GM21423 (cell line): ENCODE measurements around the gene VAV2.

Experiments
- ATAC-seq: cut with Tn5 transposase; IDR thresholded peaks from one replicate; pipeline ENCODE4 v1.9.1; 2021; ENCODE audit warnings: mild to moderate bottlenecking, moderate library complexity; ENCODE audit not compliant: unreplicated experiment

Gene VAV2, protein sequence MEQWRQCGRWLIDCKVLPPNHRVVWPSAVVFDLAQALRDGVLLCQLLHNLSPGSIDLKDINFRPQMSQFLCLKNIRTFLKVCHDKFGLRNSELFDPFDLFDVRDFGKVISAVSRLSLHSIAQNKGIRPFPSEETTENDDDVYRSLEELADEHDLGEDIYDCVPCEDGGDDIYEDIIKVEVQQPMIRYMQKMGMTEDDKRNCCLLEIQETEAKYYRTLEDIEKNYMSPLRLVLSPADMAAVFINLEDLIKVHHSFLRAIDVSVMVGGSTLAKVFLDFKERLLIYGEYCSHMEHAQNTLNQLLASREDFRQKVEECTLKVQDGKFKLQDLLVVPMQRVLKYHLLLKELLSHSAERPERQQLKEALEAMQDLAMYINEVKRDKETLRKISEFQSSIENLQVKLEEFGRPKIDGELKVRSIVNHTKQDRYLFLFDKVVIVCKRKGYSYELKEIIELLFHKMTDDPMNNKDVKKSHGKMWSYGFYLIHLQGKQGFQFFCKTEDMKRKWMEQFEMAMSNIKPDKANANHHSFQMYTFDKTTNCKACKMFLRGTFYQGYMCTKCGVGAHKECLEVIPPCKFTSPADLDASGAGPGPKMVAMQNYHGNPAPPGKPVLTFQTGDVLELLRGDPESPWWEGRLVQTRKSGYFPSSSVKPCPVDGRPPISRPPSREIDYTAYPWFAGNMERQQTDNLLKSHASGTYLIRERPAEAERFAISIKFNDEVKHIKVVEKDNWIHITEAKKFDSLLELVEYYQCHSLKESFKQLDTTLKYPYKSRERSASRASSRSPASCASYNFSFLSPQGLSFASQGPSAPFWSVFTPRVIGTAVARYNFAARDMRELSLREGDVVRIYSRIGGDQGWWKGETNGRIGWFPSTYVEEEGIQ

DNA sequence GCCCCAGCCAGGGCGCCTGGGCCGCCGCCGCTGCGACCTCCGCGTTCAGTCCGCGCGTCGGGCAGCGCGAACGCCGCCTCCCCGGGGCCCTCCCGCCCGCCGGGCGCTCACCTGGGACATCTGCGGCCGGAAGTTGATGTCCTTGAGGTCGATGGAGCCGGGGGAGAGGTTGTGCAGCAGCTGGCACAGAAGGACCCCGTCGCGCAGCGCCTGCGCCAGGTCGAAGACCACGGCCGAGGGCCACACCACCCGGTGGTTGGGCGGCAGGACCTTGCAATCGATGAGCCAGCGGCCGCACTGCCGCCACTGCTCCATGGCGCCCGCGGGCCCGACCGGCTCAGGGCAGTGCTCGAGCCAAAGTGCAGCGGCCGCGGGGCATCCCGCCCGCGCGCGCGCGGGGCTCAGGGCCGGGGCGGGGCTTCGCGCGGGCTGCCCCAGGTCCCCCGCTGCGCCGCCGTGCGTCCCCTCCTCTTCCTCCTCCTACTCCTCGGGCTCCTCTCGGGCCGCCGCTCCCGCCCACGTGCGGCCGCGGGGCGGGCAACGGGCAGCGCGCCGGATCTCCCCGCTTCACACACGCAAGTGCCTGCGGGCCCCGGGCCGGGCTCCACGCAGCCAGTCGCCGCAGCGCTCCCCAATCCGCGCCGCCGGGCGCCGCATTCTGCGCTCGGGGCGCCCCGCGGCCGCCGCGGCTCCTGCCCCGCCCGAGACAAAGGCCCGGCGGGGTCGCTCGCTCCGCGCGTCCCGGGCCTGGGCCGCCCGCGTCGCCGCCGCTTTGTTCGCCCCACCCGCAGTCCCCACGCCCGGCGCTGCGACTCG lies at the start of gene VAV2:
Gene VAV2 (minus strand): TSS at position 361 of the 816 bp plus-strand sequence. CDS start 46 bp downstream, at position 315.
- ATAC-seq: peak; percentile 41

DNA sequence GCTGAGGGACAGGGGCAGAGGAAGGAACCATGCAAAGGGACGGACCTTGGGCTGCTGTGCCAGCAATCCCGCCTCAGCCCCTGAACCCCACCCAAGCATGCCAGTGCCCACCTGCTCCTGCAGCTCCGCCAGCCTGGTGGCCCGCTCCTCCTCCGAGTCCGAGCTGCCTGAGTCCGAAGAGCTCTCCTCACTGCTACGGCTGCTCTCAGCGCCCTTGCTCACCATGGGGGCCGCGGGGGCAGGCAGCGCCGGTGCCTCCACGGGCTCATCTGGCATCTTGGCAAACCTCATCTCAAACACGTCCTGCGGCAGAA lies 49.5 kb upstream of the VAV2 start:
- ATAC-seq: no peak

DNA sequence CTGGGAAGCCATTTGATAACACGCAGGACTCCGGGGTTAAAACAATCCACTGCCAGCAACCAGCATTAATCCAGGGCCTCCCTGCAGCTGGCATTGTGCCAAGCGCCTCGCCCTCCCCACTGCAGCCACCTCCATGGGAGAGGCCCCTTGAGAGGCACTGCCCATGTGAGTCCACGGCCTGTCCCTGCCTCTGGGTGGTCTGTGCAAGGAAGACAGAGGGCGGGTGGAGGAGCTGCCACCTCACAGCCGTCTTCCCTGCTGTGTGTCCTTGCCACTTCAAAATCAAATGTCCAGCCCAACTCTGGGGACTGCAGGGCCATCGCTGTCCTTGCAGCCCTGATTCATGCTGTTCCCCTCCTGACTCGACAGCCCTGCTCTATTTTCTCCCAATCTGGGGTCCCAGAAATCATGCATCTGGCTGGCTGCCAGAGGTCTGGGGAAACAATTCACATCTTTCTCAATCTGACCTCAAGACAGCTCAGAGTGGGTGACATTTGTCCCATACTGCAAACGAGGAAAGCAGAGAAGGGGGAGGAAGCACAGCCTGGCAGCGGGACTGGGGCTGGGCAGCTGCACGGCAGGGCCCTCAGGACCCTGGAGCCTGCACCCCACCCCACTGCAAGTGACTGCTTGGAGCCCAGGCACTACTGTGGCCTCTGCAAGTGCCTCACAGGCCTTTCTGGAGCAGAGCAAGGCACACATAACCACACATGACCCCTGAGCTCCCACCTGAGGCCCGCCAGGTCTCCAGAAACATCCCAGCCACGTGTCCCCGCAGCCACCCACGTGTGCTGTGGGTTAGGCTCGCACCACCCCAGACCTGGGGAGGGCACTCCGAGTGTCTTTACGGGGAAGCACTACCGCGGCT lies 48.9 kb upstream of the VAV2 start:
- ATAC-seq: no peak

DNA sequence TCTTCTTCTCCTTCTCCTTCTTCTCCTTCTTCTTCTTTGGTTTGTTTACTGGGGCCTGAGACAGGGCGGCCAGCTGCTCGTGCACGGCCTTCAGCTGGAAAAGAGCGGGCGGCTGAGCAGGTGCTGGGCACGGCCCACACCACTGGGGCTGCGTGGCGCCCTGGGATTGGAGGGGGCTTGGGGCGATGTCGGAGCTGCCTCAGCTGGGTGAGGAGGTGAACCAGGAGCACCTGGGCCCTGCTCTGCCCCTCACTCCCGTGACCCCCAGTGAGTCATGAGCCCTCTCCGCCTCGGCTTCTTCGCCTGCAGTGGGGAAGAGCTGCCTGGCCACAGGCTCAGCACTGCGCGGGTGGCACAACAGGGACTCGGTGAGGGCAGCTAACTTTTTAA lies 48.0 kb upstream of the VAV2 start:
- ATAC-seq: no peak

DNA sequence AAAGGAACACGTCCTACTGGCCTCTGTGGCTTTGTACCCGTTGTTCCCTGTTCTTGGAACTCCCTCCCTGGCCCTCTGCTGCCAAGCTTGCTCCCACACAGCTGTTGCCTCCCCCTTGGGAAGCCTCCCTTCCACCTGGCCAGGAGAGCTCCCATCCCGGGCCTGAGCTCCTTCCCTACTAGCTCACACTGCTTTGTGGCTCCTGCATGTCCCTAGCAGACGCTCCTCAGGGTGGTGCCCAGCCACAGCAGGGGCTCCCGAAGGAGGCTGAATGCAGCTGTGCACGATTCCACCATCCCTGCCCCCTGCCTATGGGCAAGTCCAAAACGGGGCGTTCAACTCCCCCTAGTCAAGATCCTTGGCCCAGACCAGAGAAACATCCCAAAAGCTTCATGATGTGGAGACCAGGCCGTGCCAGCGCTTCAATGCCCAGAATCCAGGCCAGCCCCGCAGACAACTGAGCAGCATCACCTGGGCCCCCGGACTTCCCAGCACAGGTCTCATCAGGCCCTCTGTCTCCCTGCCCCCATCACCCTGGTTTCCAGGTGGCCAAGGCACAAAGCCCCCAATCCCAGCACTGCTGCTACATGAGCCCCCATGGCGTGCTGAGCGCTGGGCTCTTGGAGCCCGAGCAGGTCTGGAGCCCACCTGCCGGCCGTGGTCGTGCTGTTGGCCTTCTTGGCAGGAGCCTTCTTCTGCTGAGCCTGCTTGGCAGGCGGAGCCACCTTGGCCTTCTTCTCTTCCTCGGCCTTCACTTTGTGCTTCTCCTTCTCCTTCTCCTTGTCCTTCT lies 47.5 kb upstream of the VAV2 start:
- no peak for ATAC-seq

DNA sequence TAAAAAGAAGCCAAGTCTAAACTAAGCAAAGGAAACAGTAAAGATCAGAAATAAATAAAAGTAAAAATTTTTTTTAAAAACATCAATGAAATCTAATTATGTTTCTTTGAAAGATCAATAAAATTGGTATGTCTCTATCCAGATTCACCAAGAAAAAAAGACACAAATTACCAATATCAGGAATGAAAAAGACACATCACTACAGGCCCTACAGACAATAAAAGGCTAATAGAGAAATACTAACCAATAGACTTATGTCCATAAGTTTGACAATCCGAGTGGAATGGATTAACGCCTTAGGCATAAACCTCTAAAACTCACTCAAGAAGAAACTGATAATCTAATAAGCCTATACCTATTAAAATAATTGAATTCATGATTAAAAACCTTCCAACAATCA lies 45.5 kb upstream of the VAV2 start:
- ATAC-seq: no peak

DNA sequence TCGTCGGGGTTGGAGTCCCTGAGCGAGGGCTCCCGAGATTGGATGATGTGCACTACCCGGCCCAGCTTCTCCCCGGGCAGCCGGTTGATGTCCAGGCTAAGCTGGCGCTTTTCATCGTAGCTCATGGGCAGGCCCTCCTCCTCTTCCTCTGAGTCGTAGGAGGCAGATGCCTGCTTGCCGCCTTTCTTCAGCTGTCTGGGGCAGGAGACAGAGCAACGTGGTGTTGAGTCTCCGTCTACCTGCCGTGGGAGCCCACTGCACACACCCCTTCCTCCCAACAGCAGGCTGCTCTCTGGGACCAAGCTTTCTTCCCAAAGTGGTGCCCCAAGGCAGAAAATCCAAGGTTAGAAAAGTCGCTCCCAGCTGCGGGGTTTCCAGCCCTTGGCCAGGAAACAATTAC lies 44.0 kb upstream of the VAV2 start:
- ATAC-seq: no peak

DNA sequence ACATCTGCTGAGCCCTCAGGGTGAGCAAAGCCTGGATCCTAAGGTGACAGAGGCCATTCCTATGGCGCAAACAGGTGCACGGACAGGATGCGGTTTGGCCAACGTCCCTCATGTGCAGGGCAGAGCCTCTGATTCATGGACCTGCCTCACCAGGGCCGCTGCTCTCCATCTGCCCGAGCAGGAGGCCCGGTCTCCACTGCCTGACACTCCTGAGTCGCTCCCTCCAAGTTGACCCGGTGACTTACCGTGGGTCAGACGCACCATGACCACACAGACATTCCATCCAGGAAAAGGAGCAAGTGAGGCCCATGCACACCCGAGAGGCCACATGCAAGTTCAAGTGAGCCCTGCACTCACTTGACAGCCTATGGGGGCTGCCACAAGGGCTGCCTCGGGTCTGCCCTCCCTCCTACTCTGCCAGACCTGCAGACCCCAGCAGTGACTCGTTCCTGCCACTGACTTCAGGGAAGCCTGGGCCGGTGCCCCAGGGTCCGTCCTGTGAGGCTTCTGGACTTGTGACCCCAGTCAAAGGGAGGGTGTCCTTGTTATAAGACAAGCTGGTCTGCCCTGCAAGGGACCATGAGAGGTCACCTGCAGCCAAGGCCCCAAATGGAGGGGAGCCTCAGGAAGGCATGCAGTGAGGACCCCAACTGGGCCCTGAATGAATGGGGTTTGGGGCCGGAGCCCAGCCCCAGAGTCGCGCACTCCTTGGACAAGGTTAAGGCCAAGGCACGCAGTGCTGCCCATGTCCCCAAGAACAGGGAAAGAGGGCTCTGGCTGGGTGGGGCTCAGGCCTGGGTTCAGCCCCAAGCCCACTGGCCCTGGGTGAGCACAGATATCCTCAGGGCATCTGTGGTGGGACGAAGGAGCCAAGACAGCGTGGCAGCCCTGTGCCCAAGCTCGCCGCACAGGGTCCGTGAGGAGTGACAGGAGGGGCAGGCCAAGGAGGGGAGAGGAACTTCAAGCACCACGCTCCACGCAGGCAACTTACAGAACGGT lies 43.2 kb upstream of the VAV2 start:
- ATAC-seq: no peak

DNA sequence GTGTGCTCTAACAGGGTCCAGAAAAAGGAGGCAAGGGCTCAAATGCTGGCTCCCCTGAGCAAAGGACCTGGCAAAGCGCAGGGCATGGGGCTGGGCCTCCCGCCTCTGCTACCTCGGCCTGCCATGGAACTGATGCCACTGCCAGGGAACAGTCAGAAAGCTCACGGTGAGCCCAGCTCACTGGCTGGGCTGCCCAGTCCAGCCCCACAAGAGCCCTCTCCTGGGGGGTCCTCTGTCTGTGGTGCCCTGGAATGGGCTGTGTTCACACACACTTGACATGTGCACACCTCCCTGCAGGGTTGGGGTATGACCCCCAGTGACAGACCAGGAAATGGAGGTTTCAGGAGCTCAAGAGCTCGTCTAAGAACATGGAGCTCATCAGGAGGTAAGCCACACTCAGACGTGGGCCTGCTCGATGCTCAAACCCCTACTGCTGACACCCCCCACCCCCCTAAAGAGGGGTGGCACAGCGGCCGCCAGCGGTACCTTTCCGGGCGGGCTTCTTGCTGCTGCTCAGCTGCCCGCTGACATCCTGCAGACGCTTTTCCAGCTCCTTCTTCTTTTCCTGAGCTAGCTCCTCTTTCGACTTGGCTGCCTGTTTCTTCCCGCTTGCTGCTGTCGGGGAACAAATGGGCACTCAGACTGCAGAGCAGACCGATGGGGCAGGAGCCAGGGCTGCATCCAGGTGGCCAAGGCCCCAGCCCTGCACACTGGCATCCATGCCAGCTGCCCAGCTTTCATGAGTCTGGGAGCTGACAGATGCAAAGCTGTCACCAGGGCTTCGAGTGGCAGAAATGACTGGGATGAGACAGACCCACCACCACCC lies 42.3 kb upstream of the VAV2 start:
- no peak for ATAC-seq

DNA sequence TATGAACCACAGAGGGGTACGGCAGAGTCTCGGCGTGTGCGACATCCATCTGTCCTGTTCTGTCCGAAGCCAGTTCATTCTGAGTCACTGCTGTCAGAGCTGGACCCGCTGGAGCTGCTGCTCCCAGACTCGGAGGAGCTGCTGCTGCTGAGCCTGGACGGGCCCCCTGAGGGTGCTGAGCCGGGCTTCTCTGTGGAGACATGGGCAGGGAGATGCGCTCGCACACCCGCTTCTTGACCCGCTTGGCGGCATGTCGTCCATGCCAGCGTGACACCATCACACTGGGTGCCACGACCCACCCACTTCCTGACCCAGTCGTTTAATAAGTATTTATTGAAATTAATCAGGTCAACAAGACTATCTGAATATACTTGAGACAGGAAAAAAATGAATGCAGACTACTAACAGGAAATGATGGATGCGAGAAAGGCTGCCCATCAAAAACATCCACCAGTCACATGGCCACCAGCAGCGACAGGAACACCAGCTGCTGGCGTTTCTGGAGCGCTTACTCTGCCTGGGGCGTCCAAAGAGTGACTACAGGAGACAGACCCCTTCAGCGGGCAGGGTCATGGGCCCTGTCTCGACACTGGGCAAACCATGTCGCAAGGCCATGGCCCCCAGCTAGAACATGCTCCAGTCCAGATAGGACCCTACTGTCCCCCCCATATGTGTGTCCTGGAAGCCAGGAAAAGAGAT lies 41.5 kb upstream of the VAV2 start:
- no peak for ATAC-seq

DNA sequence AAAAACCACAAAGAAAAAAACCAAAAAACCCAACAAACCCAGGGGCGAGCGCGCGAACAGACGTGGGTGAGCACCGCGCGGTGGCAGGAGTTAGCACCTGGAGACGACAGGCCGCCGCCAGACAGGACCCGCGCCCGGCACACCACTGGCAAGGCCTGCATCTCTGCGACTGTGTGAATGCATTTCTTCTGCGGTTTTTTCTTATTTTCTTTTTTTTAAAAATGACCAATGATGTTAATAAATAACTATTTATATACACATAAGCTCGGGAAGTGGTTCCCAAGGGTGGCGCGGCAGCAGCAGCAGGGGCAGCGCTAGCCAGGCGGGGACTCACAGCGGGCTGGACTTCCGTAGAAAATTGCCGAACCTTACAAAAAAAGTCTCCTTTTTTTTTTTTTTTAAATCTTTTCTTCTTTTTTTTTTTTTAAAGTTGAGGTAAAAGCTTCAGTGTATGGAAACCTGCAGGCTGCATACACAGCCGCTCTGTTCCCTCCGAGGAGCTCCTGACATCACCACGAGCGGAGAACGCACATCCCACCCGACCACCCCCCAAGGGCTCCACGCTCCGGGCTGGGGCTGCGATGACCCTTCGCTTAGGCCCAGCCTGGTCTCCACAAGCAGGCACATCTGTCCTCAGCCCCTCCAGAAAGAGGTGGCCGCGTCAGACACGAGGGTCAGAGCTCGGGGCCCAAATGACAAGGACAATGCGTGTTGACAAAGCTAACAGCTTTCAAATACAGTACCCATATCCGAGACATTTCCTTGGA lies 40.5 kb upstream of the VAV2 start:
- no peak for ATAC-seq

DNA sequence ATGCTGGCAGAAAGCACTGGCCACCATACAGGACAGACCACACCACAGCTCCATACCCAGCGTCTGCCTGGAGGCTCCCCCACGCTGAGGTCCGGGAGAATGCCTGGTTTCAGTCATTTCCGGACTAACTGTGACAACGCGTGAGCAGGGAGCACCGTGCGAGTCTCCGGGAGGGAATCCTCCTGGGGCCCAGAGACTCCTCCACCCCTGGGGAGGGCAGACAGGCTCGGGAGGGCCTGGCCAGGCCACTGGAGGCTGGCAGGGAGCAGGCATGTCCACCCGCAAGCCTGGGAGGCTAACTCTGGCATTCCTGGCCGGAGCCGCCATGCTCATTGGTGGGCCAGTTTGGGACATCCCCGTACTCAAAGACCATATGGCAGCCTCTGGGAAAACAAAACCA lies 39.7 kb upstream of the VAV2 start:
- no peak for ATAC-seq

DNA sequence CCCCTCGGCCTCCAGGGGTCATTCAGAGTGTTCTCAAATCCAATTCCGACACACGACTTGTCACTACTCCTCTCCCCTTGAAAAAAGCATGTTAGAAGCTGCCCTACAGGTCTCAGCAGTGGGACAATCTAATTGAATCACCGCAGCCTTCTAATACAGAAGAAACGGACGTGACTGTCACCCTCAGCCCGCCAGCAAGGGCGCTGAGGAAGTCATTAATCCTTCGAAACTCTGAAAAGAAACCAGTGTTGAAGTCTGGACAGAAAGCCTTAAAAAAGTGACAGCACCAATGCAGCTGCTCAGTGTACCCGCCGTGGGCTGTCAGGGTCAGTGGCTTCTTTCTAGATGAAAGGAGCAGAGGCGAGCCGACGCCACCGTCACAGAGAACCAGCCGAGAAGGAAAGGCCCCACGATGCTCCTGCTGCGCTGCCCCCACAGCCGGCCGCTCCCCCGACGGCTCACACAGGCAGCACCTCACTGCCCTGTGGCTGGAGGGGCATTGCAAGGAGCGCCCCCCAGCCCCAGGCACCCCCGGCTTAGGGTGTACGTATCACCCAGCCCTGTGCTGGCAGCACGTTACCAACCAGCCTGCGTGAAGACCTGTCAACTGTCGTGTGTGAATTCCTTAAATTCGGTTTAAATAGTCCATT lies 38.8 kb upstream of the VAV2 start:
- ATAC-seq: no peak

DNA sequence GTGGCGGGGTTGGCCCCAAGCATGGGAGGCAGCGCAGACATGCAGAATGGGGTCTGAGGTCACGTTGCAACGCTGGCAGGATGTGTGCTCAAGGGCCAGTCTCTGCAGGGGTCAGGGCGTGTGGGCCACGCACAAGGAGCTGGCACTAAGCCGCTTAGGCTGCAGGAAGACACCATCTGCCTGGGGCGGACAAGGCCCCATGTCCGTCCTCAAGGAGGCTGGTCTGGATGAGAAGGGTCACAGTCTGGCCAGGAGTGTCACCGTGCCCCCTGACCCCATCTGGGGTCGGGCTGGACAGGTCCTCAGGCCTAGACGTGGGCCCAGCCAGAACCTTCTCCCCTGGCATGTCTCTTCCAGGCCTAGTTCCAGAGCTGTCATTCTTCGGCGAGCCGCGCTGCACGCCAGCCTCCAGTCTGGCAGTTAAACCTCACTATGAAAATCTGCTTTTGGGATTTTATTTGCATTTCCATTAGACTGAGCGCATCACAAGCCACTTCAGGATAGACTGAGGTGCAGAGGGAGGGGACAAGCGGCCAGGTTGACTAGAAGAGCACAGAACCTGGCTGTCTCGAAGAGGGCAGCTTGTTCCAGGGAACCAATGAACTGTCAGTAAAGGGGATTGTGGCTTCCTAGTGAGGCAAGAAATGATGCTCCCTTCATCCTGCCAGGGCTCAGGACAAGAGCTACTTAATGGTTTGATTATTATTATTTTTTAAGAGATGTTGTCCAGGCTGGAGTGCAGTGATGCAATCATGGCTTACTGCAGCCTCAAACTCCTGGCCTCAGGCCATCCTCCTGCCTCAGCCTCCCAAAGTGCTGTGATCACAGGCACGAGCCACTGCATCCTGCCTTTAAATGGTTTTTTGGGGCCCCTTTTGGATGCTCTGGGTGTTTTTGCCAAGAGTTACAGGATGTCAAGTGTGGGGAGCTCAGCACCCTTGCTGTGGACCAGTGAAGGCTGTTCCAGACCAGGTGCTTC lies 37.4 kb upstream of the VAV2 start:
- no peak for ATAC-seq
